Erythroblast (primary cell): Measurements from ENCODE around the gene GMEB2.

ENCODE experiments used
- GATA1 ChIP-seq: IDR thresholded peaks from 2 replicates; pipeline ENCODE4 v1.6.1; 2011; ENCODE audit warnings: low read depth, mild to moderate bottlenecking, control low read depth, low read length, moderate library complexity
- POLR2A ChIP-seq: IDR thresholded peaks from 2 replicates; pipeline ENCODE4 v1.6.1; 2011; ENCODE audit warnings: mild to moderate bottlenecking, low read length

DNA sequence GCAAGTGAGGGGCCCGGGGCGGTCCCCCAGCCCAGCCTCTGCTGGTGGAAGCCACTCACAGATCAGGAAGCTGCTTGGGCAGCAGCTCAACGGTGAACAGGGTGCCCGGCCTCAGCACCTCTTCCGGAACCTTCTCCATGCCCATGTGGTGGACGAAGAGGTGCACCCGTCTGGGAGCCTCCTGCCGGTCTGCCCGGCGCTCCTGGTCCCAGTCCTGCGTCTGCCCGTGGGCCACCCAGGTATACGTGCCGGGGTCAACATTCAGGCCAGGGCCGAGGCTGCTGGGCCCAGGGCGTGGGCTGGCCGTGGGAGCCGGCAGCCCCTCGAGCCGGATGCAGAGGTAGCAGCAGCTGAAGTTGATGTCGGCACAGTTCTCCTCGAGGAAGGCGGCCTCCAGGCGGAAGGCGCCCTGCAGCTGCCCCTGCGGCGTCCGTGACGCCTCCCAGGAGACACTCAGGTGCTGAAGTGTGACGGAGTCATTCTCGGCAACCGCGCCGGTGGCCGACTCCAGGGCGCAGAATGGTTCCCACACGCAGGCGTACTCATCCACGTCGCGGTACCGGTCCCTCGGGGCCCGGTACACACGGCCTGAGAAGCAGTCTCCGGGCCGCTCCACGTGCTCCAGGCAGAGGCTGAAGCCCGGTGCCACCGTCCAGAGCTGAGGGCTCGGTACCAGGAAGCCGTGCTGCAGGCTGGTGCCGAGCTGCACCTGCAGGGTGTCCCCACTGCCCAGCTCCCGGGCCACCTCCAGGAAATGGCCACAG is 64.3 kb downstream of the GMEB2 start:
- TF ChIP-seq POLR2A (no peak), GATA1 (no peak)
